Sigmoid colon (tissue), 7 donors: Measurements from ENCODE around the gene ENPP1. TPM values are rescaled to one million over a fixed set of nuclear protein-coding genes. Genes with fewer than 3 reads are reported as not detected.

Experiments
- DNase-seq: peaks from one replicate; pipeline ENCODE4 v3.0.0-alpha.2; 2019
- H3K27ac ChIP-seq, 4 donors: fragments of 200-600 bp; sonication (generic); one replicate each; pipeline ENCODE4 v1.5.1; 2016 to 2019; ENCODE audit warnings: mild to moderate bottlenecking in 1 of 4
- H3K27me3 ChIP-seq, 3 donors: fragments of 200-600 bp; sonication (generic); one replicate each; pipeline ENCODE4 v1.5.1; 2019; ENCODE audit warnings: mild to moderate bottlenecking in 1 of 3
- H3K36me3 ChIP-seq, 4 donors: fragments of 200-600 bp; sonication (generic); one replicate each; pipeline ENCODE4 v1.5.1; 2016 to 2019
- H3K4me1 ChIP-seq, 4 donors: fragments of 200-600 bp; sonication (generic); one replicate each; pipeline ENCODE4 v1.5.1; 2017 to 2019
- H3K4me3 ChIP-seq, 4 donors: fragments of 200-600 bp; sonication (generic); one replicate each; pipeline ENCODE4 v1.5.1; 2017 to 2019; ENCODE audit warnings: mild to moderate bottlenecking in 2 of 4, moderate library complexity in 1 of 4
- H3K9me3 ChIP-seq, 4 donors: fragments of 200-600 bp in 3 of 4; sonication (generic) in 3 of 4; one replicate each; pipeline versions ENCODE4 v1.5.1 to v1.6.1; 2013 to 2019
- CTCF ChIP-seq, 4 experiments: fragments of 450-650 bp in 3 of 4; fragments of 200-600 bp in 1 of 4; IDR thresholded peaks; one replicate each; pipeline ENCODE4 v1.5.1; 2016 to 2019; ENCODE audit warnings: antibody characterized with exemption in 4 of 4, mild to moderate bottlenecking in 3 of 4, moderate library complexity in 2 of 4
- EP300 ChIP-seq, 4 donors: sonication (generic); formaldehyde crosslinking; IDR thresholded peaks; one replicate each; pipeline ENCODE4 v1.6.1; 2017; ENCODE audit warnings: antibody characterized with exemption in 4 of 4
- POLR2A ChIP-seq, 2 donors: fragments of 450-650 bp; IDR thresholded peaks; one replicate each; pipeline ENCODE4 v1.6.1; 2016; ENCODE audit warnings: antibody characterized with exemption in 2 of 2, mild to moderate bottlenecking in 2 of 2, moderate library complexity in 2 of 2
- POLR2AphosphoS5 ChIP-seq, 4 donors: sonication (generic); formaldehyde crosslinking; IDR thresholded peaks; one replicate each; pipeline ENCODE4 v1.6.1; 2017; ENCODE audit warnings: antibody characterized with exemption in 4 of 4
- WGBS, 2 donors: extraction: QIAGEN DNeasy Blood & Tissue Kit; methylation state at CpG; one replicate each; pipeline ENCODE4 v1.1.7; 2013; 5-methylcytosine and 5-hydroxymethylcytosine counted together
- intact Hi-C: fragments of 100-400 bp; cut with DNase I; formaldehyde crosslinking; loops from one replicate; pipeline ENCODE4 v1.15.1; 2023
- polyA plus RNA-seq, 3 donors: library from polyadenylated mRNA; stranded (reverse); fragments of 200-250 nt; gene quantifications; one replicate each; pipeline ENCODE4 v1.2.3, GENCODE V29; 2013
- total RNA-seq, 4 donors: library from RNA; depleted of rRNA; stranded (reverse); fragments of >200 nt; gene quantifications; one replicate each; pipeline ENCODE4 v1.1.0, GENCODE V29; 2016
- donor health status: healthy with polysubstance abuse.
- donor health status: Bipolar disorder and iron deficiency.
- donor health status: healthy.

The ENPP1 gene
- total and polyA plus RNA-seq, 7 donors, result 1.2 to 7.2 (median 3.6) TPM

- intact Hi-C loops, result no loop called here
- Histone ChIP-seq H3K9me3 (no peaks in the 10 kb centered on the region), H3K4me3 (no peak overlapping the region), H3K4me1 (no peaks in the 10 kb centered on the region), H3K36me3 (no peaks in the 10 kb centered on the region), H3K27me3 (no peaks in the 10 kb centered on the region), H3K27ac (no peak overlapping the region)
- 16 to 66% methylated on average over 3 of the region's 3 CpGs for WGBS, 2 donors
- no peak for DNase-seq
- TF ChIP-seq EP300 (IDR thresholded peaks at IDR 0.05) (no peak), POLR2AphosphoS5 (IDR thresholded peaks at IDR 0.05) (no peak), CTCF (IDR thresholded peaks at IDR 0.05) (no peak), POLR2A (IDR thresholded peaks at IDR 0.05) (no peak)
Observed at GRCh38 chr6:131822119-131822518, 14.3 kb downstream of the ENPP1 start.

- WGBS, 2 donors, result 93 to 94% methylated on average over 3 of the region's 3 CpGs
- H3K27ac ChIP-seq, result no peak overlapping the region
- intact Hi-C loops, result no loop called here
- no peaks in the 10 kb centered on the region for H3K9me3 ChIP-seq
- no peaks in the 10 kb centered on the region for H3K4me1 ChIP-seq
- no peak for TF ChIP-seq POLR2A (IDR thresholded peaks at IDR 0.05)
- no peak for TF ChIP-seq CTCF (IDR thresholded peaks at IDR 0.05)
- no peak for TF ChIP-seq EP300 (IDR thresholded peaks at IDR 0.05)
- TF ChIP-seq POLR2AphosphoS5 (IDR thresholded peaks at IDR 0.05), result no peak
- no peaks in the 10 kb centered on the region for H3K36me3 ChIP-seq
- H3K27me3 ChIP-seq, result no peaks in the 10 kb centered on the region
- DNase-seq, result no peak
- H3K4me3 ChIP-seq, result no peak overlapping the region
Observed at GRCh38 chr6:131823276-131823902, 15.6 kb downstream of the ENPP1 start.

GRCh38 chr6:131825946-131826345 is 18.1 kb downstream of the ENPP1 start:
- intact Hi-C loops, result no loop called here
- no peak for DNase-seq
- H3K9me3 ChIP-seq, result no peaks in the 10 kb centered on the region
- no peaks in the 10 kb centered on the region for H3K4me1 ChIP-seq
- no peaks in the 10 kb centered on the region for H3K36me3 ChIP-seq
- no peak overlapping the region for H3K4me3 ChIP-seq
- TF ChIP-seq EP300 (IDR thresholded peaks at IDR 0.05), result no peak
- TF ChIP-seq POLR2A (IDR thresholded peaks at IDR 0.05), result no peak
- TF ChIP-seq CTCF (IDR thresholded peaks at IDR 0.05), result no peak
- no peak for TF ChIP-seq POLR2AphosphoS5 (IDR thresholded peaks at IDR 0.05)
- no peak overlapping the region for H3K27ac ChIP-seq
- no peaks in the 10 kb centered on the region for H3K27me3 ChIP-seq
- WGBS, 2 donors, result 34 to 41% methylated on average over 1 of the region's 1 CpG

- intact Hi-C loops, result no loop called here
- H3K27ac ChIP-seq, result no peak overlapping the region
Observed at GRCh38 chr6:131828080-131828479, 20.3 kb downstream of the ENPP1 start.

More at GRCh38 chr6:131828080-131828479, 20.3 kb downstream of the ENPP1 start:
- Histone ChIP-seq H3K9me3 (no peaks in the 10 kb centered on the region), H3K36me3 (no peaks in the 10 kb centered on the region), H3K27me3 (no peaks in the 10 kb centered on the region), H3K4me3 (no peak overlapping the region), H3K4me1 (no peaks in the 10 kb centered on the region)
- DNase-seq, result no peak
- WGBS, 2 donors, result 84 to 86% methylated on average over 7 of the region's 7 CpGs
- TF ChIP-seq CTCF (IDR thresholded peaks at IDR 0.05) (no peak), POLR2AphosphoS5 (IDR thresholded peaks at IDR 0.05) (peak in 2 of 4 donors; percentile 27 to 51)
